RKO (cell line): ENCODE measurements around the gene STK24.
A peak's percentile ranks its signal among the peaks of the same experiment; 100 is the strongest.
"Not testable (repeated sequence)": the region's sequence is repeated elsewhere in the genome, so short reads cannot be mapped to it uniquely, and the experiment has no call there.

Experiments
- DNase-seq: peaks from one replicate; pipeline ENCODE4 v3.0.0-alpha.2; 2016; ENCODE audit warnings: low spot score

Gene STK24

GRCh38 chr13:98582947-98583346 lies 6.0 kb upstream of the STK24 start:
- DNase-seq: no peak

- peak; percentile 63 for DNase-seq
Measured at GRCh38 chr13:98581971-98582702, 5.2 kb upstream of the STK24 start.

GRCh38 chr13:98581381-98581780 lies 4.5 kb upstream of the STK24 start:
- DNase-seq: no peak

DNA sequence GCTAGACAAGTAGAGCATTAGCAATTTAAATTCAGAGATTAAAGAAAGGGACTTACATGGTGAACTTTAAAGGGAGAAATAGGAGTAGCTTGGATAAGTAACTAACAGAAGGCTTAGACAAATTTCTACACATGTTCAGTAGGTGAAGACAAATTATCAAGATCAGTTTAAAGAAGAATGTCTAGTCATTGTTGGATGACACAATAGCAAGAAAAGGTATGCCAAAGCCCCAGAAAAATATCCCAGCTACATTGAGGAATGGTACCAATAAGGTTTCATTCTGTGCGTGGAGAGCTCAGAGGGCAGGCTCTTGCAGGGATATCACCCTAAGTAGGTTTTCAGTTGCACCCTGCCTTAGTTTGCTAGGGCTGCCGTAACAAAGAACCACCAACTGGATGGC lies 3.5 kb upstream of the STK24 start:
- DNase-seq: no peak

GRCh38 chr13:98577836-98578285 lies 954 bp upstream of the STK24 start:
- DNase-seq: peak; percentile 30

DNA sequence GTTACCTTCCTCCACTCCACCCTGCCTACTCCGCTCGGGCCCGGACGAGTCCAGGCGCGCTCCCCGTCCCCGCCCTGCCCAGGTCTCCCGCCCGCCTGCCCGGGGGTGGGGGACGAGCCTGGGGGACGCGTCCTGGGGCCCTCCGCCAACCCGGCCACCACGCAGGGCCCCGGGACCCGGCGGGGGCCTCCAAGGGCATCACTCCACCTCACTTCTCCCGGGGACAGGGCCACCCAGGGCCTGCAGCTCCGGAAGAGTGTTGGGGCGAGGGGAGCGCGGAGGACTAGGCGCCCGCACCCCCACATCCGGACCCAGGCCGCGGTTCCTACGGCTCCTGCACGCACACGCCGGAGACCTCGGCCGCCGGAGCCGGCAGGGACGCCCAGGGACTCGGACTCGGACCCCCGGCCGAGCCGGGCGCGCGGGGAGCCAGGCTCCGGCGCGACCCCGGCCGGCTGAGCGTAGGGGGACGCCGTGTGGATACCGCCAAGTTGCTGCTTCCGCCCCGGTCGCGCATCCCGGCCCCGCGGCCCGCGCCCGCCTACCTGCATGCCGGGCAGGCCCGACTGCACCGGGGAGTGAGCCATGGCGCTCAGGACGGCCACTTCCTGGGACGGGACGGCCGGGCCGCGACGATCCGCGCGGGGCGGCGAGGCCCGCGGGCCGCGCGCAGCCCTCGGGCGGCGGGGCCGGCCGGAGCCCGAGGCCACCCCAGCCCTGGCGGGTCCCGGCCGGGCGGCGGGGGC lies 534 bp downstream of the STK24 start:
- DNase-seq: peak; percentile 30

- no peak for DNase-seq
Measured at GRCh38 chr13:98575904-98576199, 1.1 kb downstream of the STK24 start.

DNA sequence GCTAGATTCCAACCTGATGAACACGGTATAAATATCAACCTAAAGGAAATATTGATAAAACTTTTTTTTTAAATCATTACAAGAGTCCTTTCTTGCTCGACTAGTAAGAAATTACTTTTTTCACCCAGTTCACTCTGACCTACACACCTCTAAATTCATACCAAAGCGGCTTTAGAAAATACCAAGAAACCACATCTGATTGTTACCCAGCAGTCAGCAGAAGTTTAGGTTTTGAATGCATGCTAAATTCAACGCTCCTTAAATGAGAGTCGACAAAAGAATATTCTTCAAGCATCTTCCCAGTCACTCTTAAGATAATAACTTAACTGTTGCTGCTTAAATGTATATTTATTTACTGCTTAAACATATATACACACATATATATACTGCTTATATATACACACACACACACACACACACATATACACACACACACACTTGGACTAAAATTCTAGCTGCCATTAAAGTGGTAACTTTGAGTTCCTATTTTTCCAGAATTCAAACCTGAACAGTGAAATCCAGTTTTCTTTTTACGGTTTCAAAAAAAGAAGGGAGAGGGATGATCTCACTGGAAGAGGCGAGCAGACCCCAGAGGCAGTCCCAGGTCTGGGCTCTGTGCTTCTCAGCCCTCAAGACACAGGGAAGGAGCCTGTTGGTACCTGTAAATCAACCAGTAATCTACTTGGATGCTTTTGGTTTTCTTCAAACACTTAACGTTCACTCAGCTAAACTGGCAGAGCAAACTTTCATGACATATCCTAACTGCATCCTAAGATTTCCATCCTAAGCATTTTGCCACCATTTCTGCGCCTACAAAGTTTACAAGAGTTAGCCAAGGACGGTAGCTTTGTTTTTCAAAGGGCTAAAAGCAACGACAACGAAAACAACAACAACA lies 1.7 kb downstream of the STK24 start:
- peak; percentile 22 for DNase-seq

- no peak for DNase-seq
Measured at GRCh38 chr13:98571955-98572662, 4.8 kb downstream of the STK24 start.

- DNase-seq: no peak
Measured at GRCh38 chr13:98570929-98571372, 6.0 kb downstream of the STK24 start.

DNA sequence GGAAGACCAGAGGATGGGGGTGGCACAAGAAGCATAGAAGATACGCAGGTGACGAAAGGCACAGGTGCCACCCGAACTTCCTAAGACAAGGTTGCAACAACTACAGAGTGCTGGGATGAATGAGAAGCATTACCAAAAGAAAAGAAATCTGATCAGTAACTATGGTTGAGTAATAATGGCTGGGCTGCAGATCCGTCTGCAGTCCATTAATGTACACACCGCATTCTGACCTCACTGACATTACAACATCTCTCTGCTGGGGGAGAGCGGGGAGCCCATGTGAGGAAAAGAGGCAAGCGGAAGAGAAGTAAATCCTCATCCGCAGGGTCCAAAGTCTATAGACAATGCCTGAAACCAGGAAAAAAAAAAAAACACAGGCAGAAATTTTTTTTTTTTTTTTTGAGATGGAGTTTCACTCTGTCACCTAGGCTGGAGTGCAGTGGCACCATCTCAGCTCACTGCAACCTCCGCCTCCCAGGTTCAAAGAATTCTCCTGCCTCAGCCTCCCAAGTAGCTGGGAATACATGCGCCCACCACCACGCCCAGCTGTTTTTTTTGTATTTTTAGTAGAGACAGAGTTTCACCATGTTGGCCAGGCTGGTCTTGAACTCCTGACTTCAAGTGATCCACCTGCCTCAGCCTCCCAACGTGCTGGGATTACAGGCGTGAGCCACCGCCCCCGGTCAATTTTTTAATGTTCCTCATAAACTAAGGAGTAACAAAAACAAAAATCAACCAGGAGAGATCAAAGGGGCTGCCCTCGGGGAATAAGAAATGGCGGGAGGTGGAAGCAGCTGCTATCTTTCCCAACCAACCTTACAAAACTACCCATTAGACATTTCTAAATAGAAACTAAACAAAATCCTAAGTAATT lies 7.2 kb downstream of the STK24 start:
- DNase-seq: not testable (repeated sequence)

- no peak for DNase-seq
Measured at GRCh38 chr13:98568918-98569317, 8.0 kb downstream of the STK24 start.

DNA sequence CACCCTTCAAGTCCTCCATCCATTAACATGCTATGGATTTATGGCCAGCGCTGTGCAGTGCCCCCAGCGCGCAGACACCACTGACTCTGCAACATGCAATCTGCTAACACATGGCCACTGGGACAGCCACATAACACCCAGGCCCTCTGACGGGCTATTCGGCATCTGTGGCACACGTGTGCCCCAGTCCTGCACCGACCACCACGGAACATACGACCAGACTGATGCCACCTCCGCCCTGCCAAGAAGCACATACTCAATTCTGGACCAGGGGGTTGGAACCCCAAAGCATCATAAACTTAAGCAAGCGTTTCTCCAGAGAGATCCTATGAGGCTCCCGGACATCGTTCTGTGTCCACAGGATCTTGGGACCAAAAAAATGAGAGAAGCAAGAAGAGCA lies 9.8 kb downstream of the STK24 start:
- DNase-seq: no peak

- no peak for DNase-seq
Measured at GRCh38 chr13:98565726-98566565, 11.0 kb downstream of the STK24 start.

- DNase-seq: no peak
Measured at GRCh38 chr13:98564204-98564603, 12.7 kb downstream of the STK24 start.

- DNase-seq: no peak
Measured at GRCh38 chr13:98563071-98563470, 13.8 kb downstream of the STK24 start.

- no peak for DNase-seq
Measured at GRCh38 chr13:98559169-98559568, 17.7 kb downstream of the STK24 start.

DNA sequence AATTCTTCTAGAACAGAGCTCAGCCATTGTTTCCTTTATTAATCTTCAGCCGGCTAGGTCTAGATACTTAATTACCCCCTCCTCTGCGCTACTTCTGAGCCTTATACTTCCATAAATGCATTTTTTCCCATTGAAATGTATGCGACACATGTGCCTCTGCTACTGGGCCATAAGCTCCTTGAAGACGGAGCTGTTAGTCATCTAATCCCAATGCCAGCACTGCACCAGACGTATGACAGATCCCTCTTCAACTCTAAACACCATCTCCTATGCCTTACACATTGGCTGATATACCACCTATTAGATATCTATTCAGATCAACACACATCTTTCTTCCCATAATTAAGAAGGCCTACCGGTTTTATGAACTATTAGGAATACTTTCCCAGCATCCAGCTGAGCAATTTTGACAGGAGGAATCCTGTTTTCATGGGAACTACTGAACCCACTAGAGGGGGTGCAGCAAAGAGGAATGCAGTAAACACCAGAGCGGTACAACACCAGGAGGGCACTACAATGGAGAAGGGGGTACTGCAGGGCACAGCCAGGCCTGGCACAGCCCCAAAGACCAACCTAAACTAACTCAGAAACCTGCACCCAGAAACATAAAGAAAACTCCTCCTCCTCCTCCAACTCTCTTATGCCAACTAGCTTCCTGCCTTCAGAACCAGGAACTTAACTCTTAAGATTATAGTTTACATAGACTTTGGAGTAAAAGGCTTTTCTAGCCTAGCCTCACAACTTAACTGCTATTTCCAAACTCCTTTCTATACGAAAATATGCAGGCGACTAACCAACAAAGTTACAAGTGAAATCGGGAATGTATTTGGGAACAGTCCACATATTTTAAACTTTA lies 18.7 kb downstream of the STK24 start:
- DNase-seq: no peak
